GM19035 (cell line): Measurements from ENCODE around the gene MCOLN1.
"Not testable (repeated sequence)": the region's sequence is repeated elsewhere in the genome, so short reads cannot be mapped to it uniquely, and the experiment has no call there.

Experiments
- ATAC-seq: cut with Tn5 transposase; IDR thresholded peaks from one replicate; pipeline ENCODE4 v1.9.1; 2021; ENCODE audit not compliant: unreplicated experiment

The MCOLN1 gene

GRCh38 chr19:7524992-7525739 is 2.7 kb downstream of the MCOLN1 start:
- no peak for ATAC-seq

- ATAC-seq = no peak
These were observed 3.9 kb downstream of the MCOLN1 start for GRCh38 chr19:7526059-7526929.

- ATAC-seq = no peak
These were observed 5.2 kb downstream of the MCOLN1 start for GRCh38 chr19:7527516-7528191.

- ATAC-seq = no peak
These were observed 5.7 kb downstream of the MCOLN1 start for GRCh38 chr19:7528192-7528519.

GRCh38 chr19:7528522-7529245 is 6.3 kb downstream of the MCOLN1 start:
- ATAC-seq = no peak

- no peak for ATAC-seq
These were observed 6.8 kb downstream of the MCOLN1 start for GRCh38 chr19:7529246-7529600.

GRCh38 chr19:7529610-7530490 is 7.4 kb downstream of the MCOLN1 start:
- no peak for ATAC-seq

- no peak for ATAC-seq
These were observed 11.0 kb downstream of the MCOLN1 start for GRCh38 chr19:7533281-7533885.

- ATAC-seq = peak; percentile 38
These were observed 11.6 kb downstream of the MCOLN1 start for GRCh38 chr19:7533925-7534480.

GRCh38 chr19:7534531-7535046 is 12.2 kb downstream of the MCOLN1 start:
- ATAC-seq = peak; percentile 4

GRCh38 chr19:7535047-7535997 is 12.9 kb downstream of the MCOLN1 start, which contains the start of gene PNPLA6:
PNPLA6 (plus strand) TSS chr19:7535717; CDS start chr19:7535789, 72 bp downstream.
- ATAC-seq = peak; percentile 82

GRCh38 chr19:7535998-7536695 is 13.7 kb downstream of the MCOLN1 start:
- ATAC-seq = no peak

- not testable (repeated sequence) for ATAC-seq
These were observed 16.6 kb downstream of the MCOLN1 start for GRCh38 chr19:7538990-7539389.

GRCh38 chr19:7539827-7540425 is 17.5 kb downstream of the MCOLN1 start:
- ATAC-seq = no peak

GRCh38 chr19:7540761-7541474 is 18.5 kb downstream of the MCOLN1 start:
- ATAC-seq = no peak

- no peak for ATAC-seq
These were observed 19.0 kb downstream of the MCOLN1 start for GRCh38 chr19:7541475-7541824.
